GM19372 (cell line): ENCODE data around the gene UNC50.
"Not testable (repeated sequence)": the region's sequence is repeated elsewhere in the genome, so short reads cannot be mapped to it uniquely, and the experiment has no call there.

Experiments
- ATAC-seq: cut with Tn5 transposase; IDR thresholded peaks from one replicate; pipeline ENCODE4 v1.9.1; 2021; ENCODE audit warnings: mild to moderate bottlenecking, low read depth, moderate library complexity; ENCODE audit not compliant: unreplicated experiment

Gene UNC50

GRCh38 chr2:98658816-98659490, 50.6 kb downstream of the UNC50 start:
- no peak for ATAC-seq

GRCh38 chr2:98659491-98659840, 51.1 kb downstream of the UNC50 start:
- ATAC-seq = not testable (repeated sequence)

- ATAC-seq = no peak
These were observed 55.2 kb downstream of the UNC50 start for GRCh38 chr2:98663511-98664090.

- ATAC-seq = no peak
These were observed 55.9 kb downstream of the UNC50 start for GRCh38 chr2:98664323-98664722.

- ATAC-seq = no peak
These were observed 57.3 kb downstream of the UNC50 start for GRCh38 chr2:98665677-98666076.
